COR-L47 (cell line): Measurements from ENCODE around the gene NUDCD3.
"Not testable (repeated sequence)": the region's sequence is repeated elsewhere in the genome, so short reads cannot be mapped to it uniquely, and the experiment has no call there.

Experiments
- DNase-seq: peaks from one replicate; lab custom pipeline; 2025; lab: John Stamatoyannopoulos, UW

Gene NUDCD3

DNA sequence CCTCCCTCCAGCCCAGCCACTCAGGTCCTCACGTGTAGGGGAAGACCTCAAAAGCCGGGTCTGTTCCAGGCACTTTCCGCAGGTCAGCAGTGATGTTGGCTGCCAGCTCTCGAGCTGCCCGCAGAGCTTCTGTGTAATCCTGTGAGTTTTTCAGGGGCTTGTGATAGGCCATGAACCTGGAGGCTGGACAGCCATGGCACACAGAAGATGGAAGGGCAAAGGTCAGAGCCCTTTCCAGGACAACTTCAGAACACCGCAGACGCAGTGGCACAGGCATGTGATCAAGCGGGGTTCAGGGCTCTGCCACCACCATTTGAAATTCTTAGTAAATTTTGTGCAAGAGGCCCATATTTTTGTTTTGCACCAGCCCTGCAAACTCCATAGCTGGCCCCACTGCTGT lies 26.7 kb upstream of the NUDCD3 start:
- DNase-seq, result no peak

DNA sequence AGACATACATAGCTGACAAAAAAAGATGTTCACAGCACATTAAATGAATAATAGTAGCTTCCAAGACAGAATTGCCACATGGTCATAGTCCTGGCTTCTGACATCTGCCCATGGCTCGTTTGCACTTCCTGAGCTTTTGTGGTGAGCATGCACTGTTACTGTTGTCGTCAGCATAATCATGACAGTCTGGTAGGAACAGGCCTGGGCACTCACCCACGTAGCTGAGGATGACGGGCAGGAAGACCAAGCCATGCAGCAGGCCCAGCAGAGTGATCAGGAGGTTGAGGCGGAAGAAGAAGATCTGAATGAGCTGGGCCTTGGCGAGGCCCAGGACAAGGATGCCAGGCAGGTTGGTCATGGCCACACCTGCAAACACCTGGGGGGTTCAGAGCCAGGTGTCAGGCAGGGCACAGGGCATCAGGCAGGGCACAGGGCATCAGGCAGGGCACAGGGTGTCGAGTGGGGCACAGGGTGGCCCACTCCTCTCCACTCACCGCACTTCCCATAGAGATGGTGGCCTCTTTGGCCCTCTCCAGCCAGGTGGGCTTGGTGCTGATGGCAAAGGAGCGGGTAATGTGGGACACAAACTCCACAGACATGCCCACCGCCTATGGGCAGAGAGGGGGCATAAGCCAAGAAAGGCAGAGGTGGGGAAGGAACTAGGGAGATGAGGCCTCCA lies 25.3 kb upstream of the NUDCD3 start:
- no peak for DNase-seq

- DNase-seq, result no peak
Observed at GRCh38 chr7:44512736-44513135, 22.3 kb upstream of the NUDCD3 start.

GRCh38 chr7:44511863-44512468 lies 21.5 kb upstream of the NUDCD3 start:
- no peak for DNase-seq

- no peak for DNase-seq
Observed at GRCh38 chr7:44511236-44511635, 20.8 kb upstream of the NUDCD3 start.

DNA sequence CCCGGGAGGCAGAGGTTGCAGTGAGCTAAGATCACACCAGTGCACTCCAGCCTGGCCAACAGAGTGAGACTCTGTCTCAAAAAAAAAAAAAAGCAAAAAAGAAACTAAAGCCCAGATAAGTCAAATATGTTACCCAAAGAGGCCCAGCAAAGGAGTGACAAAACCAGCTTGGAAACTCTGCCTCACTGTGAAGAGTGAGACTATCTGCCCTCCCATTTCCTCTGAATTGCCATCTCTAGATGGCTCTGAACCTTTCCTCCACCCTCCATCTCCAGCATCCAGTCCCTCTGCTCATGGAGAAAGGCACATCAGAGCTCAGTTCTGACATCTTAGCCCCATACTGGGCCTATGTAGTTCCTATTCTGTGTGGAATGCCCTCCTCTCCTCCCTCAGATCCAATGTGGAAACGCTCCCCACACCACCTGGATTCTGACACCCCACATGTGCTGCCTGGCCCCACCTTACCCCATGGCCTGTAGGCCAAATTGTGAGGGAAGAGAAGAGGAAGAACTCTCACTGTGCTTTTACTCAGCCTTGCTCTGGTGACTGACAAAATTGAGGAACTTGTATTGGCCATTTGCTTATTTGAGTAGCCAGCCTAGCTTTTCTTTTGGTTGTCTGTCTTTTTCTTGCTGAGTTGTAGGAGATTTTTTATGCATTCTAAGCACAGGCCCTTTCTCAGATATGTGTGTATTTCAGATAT lies 18.0 kb upstream of the NUDCD3 start:
- no peak for DNase-seq

- not testable (repeated sequence) for DNase-seq
Observed at GRCh38 chr7:44506592-44507288, 16.3 kb upstream of the NUDCD3 start.

DNA sequence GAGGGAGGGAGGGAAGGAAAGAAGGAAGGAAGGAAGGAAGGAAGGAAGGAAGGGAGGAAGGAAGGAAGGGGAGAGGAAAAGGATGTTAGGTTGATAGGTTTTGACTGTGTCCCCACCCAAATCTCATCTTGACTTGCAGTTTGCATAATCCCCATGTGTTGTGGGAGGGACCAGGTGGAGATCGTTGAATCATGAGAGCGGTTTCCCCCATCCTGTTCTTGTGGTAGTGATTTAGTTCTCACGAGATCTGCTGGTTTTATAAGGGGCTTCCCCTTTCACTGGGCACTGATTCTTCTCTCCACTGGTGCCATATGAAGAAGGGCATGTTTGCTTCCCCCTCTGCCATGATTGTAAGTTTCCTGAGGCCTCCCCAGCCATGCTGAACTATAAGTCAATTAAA lies 15.1 kb upstream of the NUDCD3 start:
- no peak for DNase-seq

- no peak for DNase-seq
Observed at GRCh38 chr7:44498230-44498954, 7.9 kb upstream of the NUDCD3 start.

GRCh38 chr7:44497155-44498027 lies 6.9 kb upstream of the NUDCD3 start:
- no peak for DNase-seq

- no peak for DNase-seq
Observed at GRCh38 chr7:44496385-44496784, 5.9 kb upstream of the NUDCD3 start.

GRCh38 chr7:44494960-44495359 lies 4.5 kb upstream of the NUDCD3 start:
- no peak for DNase-seq

DNA sequence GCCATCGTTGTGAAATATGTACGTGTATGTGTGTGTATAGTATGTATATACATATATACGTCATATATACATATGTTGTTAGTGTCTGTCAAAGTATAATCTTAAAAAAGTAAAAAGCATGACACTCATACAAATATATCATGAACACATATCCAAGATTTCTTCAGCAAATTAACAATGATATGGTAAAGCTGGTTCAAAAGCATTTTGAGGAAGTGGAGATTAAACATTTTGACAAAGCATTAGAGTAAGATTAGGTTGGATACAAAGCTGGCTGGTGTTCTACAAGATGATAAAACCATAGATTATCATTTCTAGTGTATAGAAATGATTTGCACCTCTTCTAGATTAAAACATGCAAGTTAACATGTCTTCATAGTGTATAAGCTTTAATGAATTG lies 771 bp upstream of the NUDCD3 start:
- no peak for DNase-seq

DNA sequence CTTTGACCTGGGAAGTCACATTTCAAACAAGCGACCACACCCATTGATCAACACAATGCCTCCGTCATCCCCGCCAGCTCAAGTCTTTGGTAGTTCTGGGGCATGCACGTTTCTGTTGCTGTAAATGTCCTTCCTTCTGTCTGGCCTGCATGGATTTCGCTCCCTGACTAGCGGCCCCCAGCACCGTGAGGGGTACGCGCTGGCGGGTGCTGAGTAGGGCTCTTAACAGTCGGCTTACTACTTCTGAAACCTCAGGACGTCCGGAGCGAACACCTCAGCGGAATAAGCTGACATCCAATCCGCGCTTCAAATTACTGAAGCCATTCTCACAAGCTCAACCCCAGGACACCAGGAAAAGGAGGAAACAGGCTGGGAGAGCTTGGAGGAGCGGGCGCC lies 505 bp downstream of the NUDCD3 start:
- no peak for DNase-seq

GRCh38 chr7:44488955-44489354 lies 1.5 kb downstream of the NUDCD3 start:
- DNase-seq, result no peak

DNA sequence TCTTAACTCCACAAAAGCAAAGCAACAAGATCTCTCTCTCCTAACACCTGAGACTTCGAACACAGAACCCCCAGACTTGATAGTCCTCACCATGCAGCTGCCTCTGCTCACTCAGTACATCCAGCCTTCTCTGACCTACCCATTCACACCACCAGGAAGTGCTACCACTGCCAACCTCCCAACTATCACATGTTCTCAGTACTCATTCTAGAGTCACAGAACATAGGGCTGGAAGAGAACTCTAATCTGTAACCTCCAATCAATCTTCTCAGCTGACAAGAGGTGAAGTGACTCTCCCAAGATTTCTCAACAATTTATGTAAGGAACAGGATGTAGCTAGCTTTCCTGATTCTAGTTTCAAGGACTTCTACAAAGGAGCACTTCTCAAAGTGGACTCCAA lies 3.8 kb downstream of the NUDCD3 start:
- DNase-seq, result no peak

DNA sequence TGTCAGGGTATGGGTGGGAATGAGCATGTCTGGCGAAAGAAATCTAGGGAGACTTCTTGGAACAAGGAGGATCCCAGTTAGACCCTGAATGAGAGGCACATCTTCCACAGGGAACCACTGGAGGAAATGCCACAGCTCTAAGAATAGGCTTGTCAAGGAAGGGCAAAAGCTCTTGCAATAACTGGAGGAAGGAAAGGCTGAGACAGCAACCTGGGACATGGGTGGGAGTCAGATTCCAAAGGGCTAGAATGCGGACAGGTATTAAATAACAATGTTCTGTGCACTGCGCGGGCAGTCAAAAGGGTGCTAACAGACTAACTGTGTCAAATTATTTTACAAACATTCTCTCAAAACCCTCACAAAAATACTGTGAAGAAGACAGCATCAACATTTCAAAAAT lies 4.5 kb downstream of the NUDCD3 start:
- DNase-seq, result no peak

- DNase-seq, result no peak
Observed at GRCh38 chr7:44484482-44485313, 5.8 kb downstream of the NUDCD3 start.

DNA sequence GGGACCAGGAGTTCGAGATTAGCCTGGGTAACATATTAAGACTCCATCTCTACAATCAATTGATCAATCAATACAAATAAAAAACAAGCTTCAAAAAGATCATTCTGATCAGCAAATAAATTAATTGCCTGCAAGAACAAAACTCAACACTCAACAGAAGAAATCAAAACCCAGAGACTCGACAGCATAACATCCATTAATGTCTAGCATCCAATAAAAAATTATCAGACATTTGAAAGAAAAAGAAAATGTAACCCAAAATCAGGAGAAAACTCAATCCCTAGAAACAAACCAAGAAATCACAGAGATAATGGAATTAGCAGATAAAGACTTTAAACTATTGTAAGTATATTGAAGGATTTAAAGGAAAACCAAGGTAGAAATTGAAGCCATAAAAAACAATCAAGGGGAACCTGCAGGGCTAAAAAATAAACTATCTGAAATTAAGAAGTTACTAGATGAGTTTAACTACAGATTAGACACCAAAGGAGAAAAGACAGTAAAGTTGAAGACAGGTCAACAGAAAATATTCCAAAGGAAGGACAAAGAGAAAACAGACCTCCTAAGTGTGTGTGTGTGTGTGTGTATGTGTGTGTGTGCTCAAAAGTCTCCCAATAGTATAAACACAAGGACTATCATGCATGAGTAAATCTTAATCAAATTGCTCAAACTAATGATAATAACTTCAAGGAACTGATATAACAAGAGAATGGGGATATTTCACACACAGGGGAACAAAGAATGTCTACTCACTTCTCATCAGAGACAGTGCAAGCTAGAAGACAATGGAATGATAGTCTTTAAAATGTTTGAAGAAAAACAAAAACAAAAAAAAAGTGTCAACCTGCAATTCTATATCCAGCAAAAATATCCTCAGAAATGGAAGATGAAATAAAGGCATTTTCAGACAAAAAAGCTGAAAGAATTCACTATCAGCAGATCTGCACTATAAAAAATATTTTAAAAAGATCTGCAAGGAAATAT lies 7.7 kb downstream of the NUDCD3 start:
- DNase-seq, result no peak
